Panc1 (cell line): ENCODE measurements around the gene PHF2. TPM values are rescaled to one million over a fixed set of nuclear protein-coding genes. Genes with fewer than 3 reads are reported as not detected.

Experiments
- ATAC-seq: fragments of 200-7000 bp; cut with Tn5 transposase; 2 replicates; pipeline ENCODE4 v1.9.1; 2020; ENCODE audit warnings: mild to moderate bottlenecking, moderate library complexity
- BruUV-seq: library from RNA; stranded (reverse); fragments of 400-500 nt; replicated peaks from 2 replicates; lab custom pipeline; 2021; lab: Mats Ljungman, UMichigan
- CTCF ChIA-PET: fragments of 300-600 bp; sonication (Branson Sonifier 250); formaldehyde crosslinking; loops from one replicate; lab custom pipeline; 2022; ENCODE audit warnings: antibody characterized with exemption; lab: Charles Lee
- POLR2A ChIA-PET: fragments of 300-600 bp; sonication (Branson Sonifier 250); formaldehyde crosslinking; loops from one replicate; lab custom pipeline; 2022; ENCODE audit warnings: antibody characterized with exemption; lab: Charles Lee
- DNase-seq: peaks from one replicate; pipeline ENCODE4 v3.0.0-alpha.2; 2010; ENCODE audit warnings: low read depth, low spot score
- H3K27ac ChIP-seq: 2 replicates; pipeline ENCODE4 v1.5.1; 2011; ENCODE audit warnings: mild to moderate bottlenecking, low read length, inconsistent platforms
- H3K27me3 ChIP-seq: fragments of 200-500 bp; sonication (Bioruptor generic); 2 replicates; pipeline ENCODE4 v1.6.0; 2014; ENCODE audit warnings: low read length, inconsistent platforms; ENCODE audit not compliant: control insufficient read depth, insufficient read depth
- H3K36me3 ChIP-seq: fragments of 200-500 bp; sonication (Bioruptor generic); 2 replicates; pipeline ENCODE4 v1.5.1; 2014; ENCODE audit warnings: inconsistent platforms, mild to moderate bottlenecking, low read length, moderate library complexity; ENCODE audit not compliant: control insufficient read depth, insufficient read depth
- H3K4me1 ChIP-seq: 2 replicates; pipeline ENCODE4 v1.5.1; 2011; ENCODE audit warnings: inconsistent platforms, mild to moderate bottlenecking, low read length, moderate library complexity; ENCODE audit not compliant: control insufficient read depth, insufficient read depth
- H3K4me3 ChIP-seq, 2 experiments: 2 replicates each; pipeline ENCODE4 v1.5.1; 2011 to 2012; ENCODE audit warnings: low read depth in 2 of 2, low read length in 2 of 2, mild to moderate bottlenecking in 2 of 2, inconsistent platforms in 1 of 2, moderate library complexity in 1 of 2
- H3K9me3 ChIP-seq: fragments of 200-500 bp; sonication (Bioruptor generic); 2 replicates; pipeline ENCODE4 v1.5.1; 2014; ENCODE audit warnings: low read depth, mild to moderate bottlenecking, inconsistent platforms, low read length, moderate library complexity; ENCODE audit not compliant: control insufficient read depth, insufficient read depth
- CTCF ChIP-seq: fragments of 450-650 bp; IDR thresholded peaks from 2 replicates; pipeline ENCODE4 v1.5.1; 2017; ENCODE audit warnings: mild to moderate bottlenecking
- POLR2AphosphoS5 ChIP-seq: IDR thresholded peaks from 2 replicates; pipeline ENCODE4 v1.6.1; 2012; ENCODE audit warnings: mild to moderate bottlenecking, low read depth, low read length, moderate library complexity
- REST ChIP-seq, 2 experiments: IDR thresholded peaks; 2 replicates each; pipeline ENCODE4 v1.6.1; 2011 to 2012; ENCODE audit warnings: low read depth in 2 of 2, control low read depth in 1 of 2, low read length in 1 of 2, mild to moderate bottlenecking in 1 of 2, moderate library complexity in 1 of 2; ENCODE audit not compliant: insufficient read depth in 1 of 2
- SIN3A ChIP-seq: IDR thresholded peaks from 2 replicates; pipeline ENCODE4 v1.6.1; 2012; ENCODE audit warnings: low read depth, mild to moderate bottlenecking, low read length, moderate library complexity, borderline replicate concordance; ENCODE audit not compliant: insufficient read depth
- TCF7L2 ChIP-seq: IDR thresholded peaks from 2 replicates; pipeline ENCODE4 v1.6.1; 2011; ENCODE audit warnings: mild to moderate bottlenecking, low read depth, low read length, inconsistent platforms
- in situ Hi-C: cut with HindIII; loops from 2 replicates; pipeline ENCODE4 v1.10.0; 2016; ENCODE audit warnings: low sequenced_read_pairs, low pct_unique_long_range_greater_than_20kb
- intact Hi-C: fragments of 100-400 bp; cut with micrococcal nuclease; formaldehyde crosslinking; loops from one replicate; pipeline ENCODE4 v1.10.0; 2022; ENCODE audit not compliant: unreplicated experiment
- total RNA-seq: library from RNA; stranded (reverse); gene quantifications from one replicate; pipeline ENCODE4 v1.2.1, GENCODE V29; 2021; ENCODE audit not compliant: unreplicated experiment

The PHF2 gene
- total RNA-seq, 1 experiment from 2014 or later = 16.6 TPM

GRCh38 chr9:93613174-93613573 lies 36.8 kb downstream of the PHF2 start:
- H3K4me1 ChIP-seq = no peaks in the 10 kb centered on the region
- ChIA-PET CTCF (no interaction called here), POLR2A (no interaction called here)
- H3K9me3 ChIP-seq = no peaks in the 10 kb centered on the region
- no peak overlapping the region for H3K27ac ChIP-seq
- BruUV-seq = no TSS peak
- ATAC-seq (no peak), DNase-seq (no peak)
- H3K27me3 ChIP-seq = no peaks in the 10 kb centered on the region
- TF ChIP-seq TCF7L2 = no peak
- TF ChIP-seq SIN3A = no peak
- no peak for TF ChIP-seq CTCF
- no peak for TF ChIP-seq POLR2AphosphoS5
- in situ Hi-C loops (no loop called here), intact Hi-C loops (no loop called here)
- no peaks in the 10 kb centered on the region for H3K36me3 ChIP-seq
- H3K4me3 ChIP-seq = no peak overlapping the region

GRCh38 chr9:93613791-93614190 lies 37.4 kb downstream of the PHF2 start:
- ChIA-PET CTCF (no interaction called here), POLR2A (no interaction called here)
- intact Hi-C loops = no loop called here
- H3K27ac ChIP-seq = no peak overlapping the region
- H3K4me3 ChIP-seq = no peak overlapping the region
- no TSS peak for BruUV-seq
- no peaks in the 10 kb centered on the region for H3K9me3 ChIP-seq
- no peak for TF ChIP-seq TCF7L2
- TF ChIP-seq POLR2AphosphoS5 = no peak
- no peak for TF ChIP-seq REST (IDR thresholded peaks at IDR 0.05; ENCODE audit: insufficient read depth in 1 of 2, low read depth in 2 of 2, low read length in 1 of 2)
- in situ Hi-C loops = no loop called here
- no peak for DNase-seq
- no peaks in the 10 kb centered on the region for H3K36me3 ChIP-seq
- H3K4me1 ChIP-seq = no peaks in the 10 kb centered on the region
- no peaks in the 10 kb centered on the region for H3K27me3 ChIP-seq
- ATAC-seq = no peak

GRCh38 chr9:93614830-93615468 lies 38.6 kb downstream of the PHF2 start:
- H3K36me3 ChIP-seq = no peaks in the 10 kb centered on the region
- H3K27ac ChIP-seq = no peak overlapping the region
- in situ Hi-C loops = no loop called here
- no peak overlapping the region for H3K4me3 ChIP-seq
- no TSS peak for BruUV-seq
- intact Hi-C loops = no loop called here
- ChIA-PET CTCF (no interaction called here), POLR2A (no interaction called here)
- H3K9me3 ChIP-seq = no peaks in the 10 kb centered on the region
- H3K27me3 ChIP-seq = no peaks in the 10 kb centered on the region
- DNase-seq (no peak), ATAC-seq (no peak)
- H3K4me1 ChIP-seq = no peaks in the 10 kb centered on the region
- TF ChIP-seq SIN3A = no peak
